ENCODE data around the gene KCNIP1.

DNA sequence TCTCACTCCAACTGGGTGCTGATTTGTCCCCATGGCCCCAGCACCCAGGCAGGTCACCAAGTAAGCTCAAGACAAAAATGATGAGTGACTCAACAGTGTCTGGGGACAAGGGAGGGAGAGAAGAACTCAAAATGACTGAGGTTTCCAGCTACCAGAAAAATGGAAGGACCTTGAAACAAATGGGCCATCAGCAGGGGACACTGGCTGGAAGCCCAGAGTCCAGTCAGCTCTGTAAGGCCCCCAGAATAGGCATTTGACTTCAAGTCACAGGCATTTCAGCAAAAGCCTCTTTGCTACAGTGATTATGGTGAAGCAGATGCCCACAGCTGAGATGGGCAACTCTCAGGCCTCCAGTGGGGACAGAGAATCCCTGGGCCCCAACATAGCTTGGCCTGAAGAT lies 140.7 kb downstream of the KCNIP1 start:
- no peak for TF ChIP-seq CTCF (IDR thresholded peaks at IDR 0.05; ENCODE audit: low read depth, low read length)
- TF ChIP-seq, protein P1, sequence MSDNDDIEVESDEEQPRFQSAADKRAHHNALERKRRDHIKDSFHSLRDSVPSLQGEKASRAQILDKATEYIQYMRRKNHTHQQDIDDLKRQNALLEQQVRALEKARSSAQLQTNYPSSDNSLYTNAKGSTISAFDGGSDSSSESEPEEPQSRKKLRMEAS (IDR thresholded peaks at IDR 0.05; ENCODE audit: low read depth, low read length) = no peak
- TF ChIP-seq POLR2A (IDR thresholded peaks at IDR 0.05; ENCODE audit: extremely low read depth, insufficient read length) = no peak
- no peak for TF ChIP-seq MYC (IDR thresholded peaks at IDR 0.05; ENCODE audit: low read depth, low read length)

All from NB4 (cell line).